OCI-LY1 (cell line): ENCODE data around the gene YIF1A.
A peak's percentile ranks its signal among the peaks of the same experiment; 100 is the strongest.
"Not testable (repeated sequence)": the region's sequence is repeated elsewhere in the genome, so short reads cannot be mapped to it uniquely, and the experiment has no call there.

ENCODE experiments used
- H2AFZ ChIP-seq: fragments of 200-600 bp; sonication (generic), shearing (Covaris generic); 2 replicates; pipeline ENCODE4 v1.6.0; 2014; ENCODE audit warnings: antibody characterized with exemption, mild to moderate bottlenecking, low read length
- H3F3A ChIP-seq: fragments of 200-600 bp; sonication (generic), shearing (Covaris generic); 2 replicates; pipeline ENCODE4 v1.6.0; 2014; ENCODE audit warnings: mild to moderate bottlenecking, antibody characterized with exemption, low read length, moderate library complexity; ENCODE audit not compliant: insufficient read depth
- H3K27ac ChIP-seq: fragments of 200-600 bp; sonication (generic); 2 replicates; pipeline ENCODE4 v1.5.1; 2014; ENCODE audit warnings: low read length, mixed run types, mild to moderate bottlenecking, low read depth; ENCODE audit not compliant: poor library complexity, severe bottlenecking
- H3K27me3 ChIP-seq: fragments of 200-600 bp; sonication (generic); 2 replicates; pipeline ENCODE4 v1.6.0; 2014; ENCODE audit warnings: antibody characterized with exemption, mild to moderate bottlenecking, low read length, moderate library complexity; ENCODE audit not compliant: insufficient read depth
- H3K36me3 ChIP-seq: fragments of 200-600 bp; sonication (generic); 2 replicates; pipeline ENCODE4 v1.6.1; 2014; ENCODE audit warnings: mild to moderate bottlenecking, antibody characterized with exemption, low read length, moderate library complexity, mixed read lengths; ENCODE audit not compliant: insufficient read depth
- H3K4me1 ChIP-seq: fragments of 200-600 bp; sonication (generic); 2 replicates; pipeline ENCODE4 v1.5.1; 2014; ENCODE audit warnings: mild to moderate bottlenecking, low read length, moderate library complexity; ENCODE audit not compliant: insufficient read depth, severe bottlenecking
- H3K4me2 ChIP-seq: fragments of 200-600 bp; sonication (generic), shearing (Covaris generic); 2 replicates; pipeline ENCODE4 v1.6.1; 2014; ENCODE audit warnings: low read length
- H3K4me3 ChIP-seq: fragments of 200-600 bp; sonication (generic); 2 replicates; pipeline ENCODE4 v1.5.1; 2014; ENCODE audit warnings: low read length, low read depth, mild to moderate bottlenecking, mixed read lengths; ENCODE audit not compliant: poor library complexity, severe bottlenecking
- H3K79me2 ChIP-seq: fragments of 200-600 bp; shearing (Covaris generic); 2 replicates; pipeline ENCODE4 v1.6.1; 2016; ENCODE audit warnings: mixed run types, low read length, mixed read lengths; ENCODE audit not compliant: insufficient read depth
- H3K9ac ChIP-seq: fragments of 200-600 bp; sonication (generic), shearing (Covaris generic); 2 replicates; pipeline ENCODE4 v1.6.1; 2014; ENCODE audit warnings: mild to moderate bottlenecking, low read length, mixed read lengths
- H3K9me2 ChIP-seq: fragments of 200-600 bp; sonication (generic), shearing (Covaris generic); 2 replicates; pipeline ENCODE4 v1.6.1; 2014; ENCODE audit warnings: low read depth, mild to moderate bottlenecking, low read length, mixed read lengths
- H3K9me3 ChIP-seq: fragments of 200-600 bp; shearing (Covaris generic); 2 replicates; pipeline ENCODE4 v1.6.1; 2014; ENCODE audit warnings: low read length, mixed read lengths
- H4K20me1 ChIP-seq: fragments of 200-600 bp; sonication (generic), shearing (Covaris generic); 2 replicates; pipeline ENCODE4 v1.6.0; 2016; ENCODE audit warnings: mild to moderate bottlenecking, low read length; ENCODE audit not compliant: insufficient read depth
- CTCF ChIP-seq: fragments of 200-600 bp; sonication (generic), shearing (Covaris generic); IDR thresholded peaks from 2 replicates; pipeline ENCODE4 v1.5.1; 2017; ENCODE audit warnings: mild to moderate bottlenecking, antibody characterized with exemption, low read length, moderate library complexity, mixed read lengths
- EZH2 ChIP-seq: fragments of 200-600 bp; sonication (generic), shearing (Covaris generic); IDR thresholded peaks from 2 replicates; pipeline ENCODE4 v1.8.0; 2017; ENCODE audit warnings: borderline replicate concordance, mixed run types, mild to moderate bottlenecking, antibody characterized with exemption, low read length, moderate library complexity, mixed read lengths

The YIF1A gene

GRCh38 chr11:66312549-66313320 is 23.8 kb upstream of the YIF1A start:
- H4K20me1 ChIP-seq = no peaks in the 10 kb centered on the region
- peak overlapping the region; percentile 97 for H3K4me2 ChIP-seq
- H3K9me3 ChIP-seq = no peaks in the 10 kb centered on the region
- H3K27ac ChIP-seq = peak overlapping the region; percentile 71
- no peaks in the 10 kb centered on the region for H3K79me2 ChIP-seq
- H3K9ac ChIP-seq = peak overlapping the region; percentile 53; the same call in 1 of the 2 replicates
- H3K4me3 ChIP-seq = peak overlapping the region; percentile 70
- H3F3A ChIP-seq = no peaks in the 10 kb centered on the region
- TF ChIP-seq CTCF (no peak), EZH2 (no peak)
- H3K9me2 ChIP-seq = no peaks in the 10 kb centered on the region
- no peak overlapping the region for H2AFZ ChIP-seq
- no peaks in the 10 kb centered on the region for H3K27me3 ChIP-seq
- peaks cover 27% of the 10 kb centered on the region for H3K4me1 ChIP-seq
- H3K36me3 ChIP-seq = no peaks in the 10 kb centered on the region

DNA sequence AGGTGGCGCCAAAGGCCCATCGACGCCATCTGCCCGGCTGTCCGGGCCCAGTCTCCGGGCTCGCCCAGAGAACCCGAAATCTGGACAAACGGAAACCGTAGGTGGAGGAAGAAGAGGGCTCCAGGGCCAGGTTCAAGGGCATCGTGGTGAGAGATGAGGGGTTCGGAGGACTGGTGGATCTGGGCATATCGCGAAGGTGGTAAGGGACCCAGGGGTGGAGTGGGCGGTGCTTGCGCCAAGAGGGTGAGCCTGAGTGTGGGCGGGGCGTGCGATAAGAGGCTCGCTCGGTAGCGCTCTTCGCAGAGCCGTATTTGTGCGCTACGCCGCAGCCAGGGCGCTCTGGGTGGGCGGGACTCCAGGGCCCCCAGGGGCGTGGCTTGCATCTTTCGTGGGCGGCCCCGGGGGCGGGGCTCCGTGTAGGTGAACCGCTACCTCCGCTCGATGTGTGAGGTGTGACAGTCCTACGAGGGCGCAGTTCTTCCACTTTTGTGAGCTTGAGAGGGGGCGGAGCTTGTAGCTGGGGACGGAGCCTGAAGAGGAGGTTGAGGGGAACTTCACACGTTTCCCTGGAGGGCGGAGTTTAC is 23.1 kb upstream of the YIF1A start:
- Histone ChIP-seq H3F3A (no peaks in the 10 kb centered on the region), H3K9ac (peak overlapping the region; percentile 71), H3K27ac (peak overlapping the region; percentile 71), H4K20me1 (no peaks in the 10 kb centered on the region), H3K4me2 (peak overlapping the region; percentile 97), H3K4me1 (peaks cover 20% of the 10 kb centered on the region), H3K36me3 (no peaks in the 10 kb centered on the region), H3K9me3 (no peaks in the 10 kb centered on the region), H3K27me3 (no peaks in the 10 kb centered on the region), H2AFZ (peak overlapping the region; percentile 76; the same call in 1 of the 2 replicates), H3K4me3 (peak overlapping the region; percentile 70), H3K79me2 (no peaks in the 10 kb centered on the region), H3K9me2 (no peaks in the 10 kb centered on the region)
- peak; percentile 97; the same call in 1 of the 2 replicates for TF ChIP-seq CTCF
- no peak for TF ChIP-seq EZH2

DNA sequence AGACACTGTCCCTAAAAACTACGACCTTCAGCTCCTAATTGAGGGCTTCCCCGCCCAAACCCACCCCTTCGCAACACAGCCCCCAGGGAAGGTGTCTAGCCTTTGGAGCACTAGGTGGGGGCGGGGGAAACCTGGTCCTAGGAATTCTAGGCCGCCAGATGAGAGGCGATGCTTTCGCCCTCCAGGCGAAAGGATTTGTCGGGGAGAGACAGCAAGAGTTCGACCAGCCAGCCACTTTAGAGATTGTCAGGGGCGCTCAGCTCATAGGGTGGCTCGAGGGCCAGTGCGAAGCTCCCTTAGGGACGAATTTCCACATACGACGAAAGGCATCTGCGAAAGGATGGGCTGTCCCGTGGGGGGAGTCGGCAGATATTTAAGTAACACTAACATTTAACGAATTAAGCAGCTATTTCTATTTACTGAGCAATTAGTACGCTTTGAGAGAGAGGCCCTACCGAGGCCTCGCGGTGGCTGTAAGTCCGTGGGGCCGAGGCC is 22.6 kb upstream of the YIF1A start:
- no peak for TF ChIP-seq EZH2
- no peak; the same call in 1 of the 2 replicates for TF ChIP-seq CTCF
- H3K9ac ChIP-seq = peak overlapping the region; percentile 71
- no peaks in the 10 kb centered on the region for H4K20me1 ChIP-seq
- H3F3A ChIP-seq = no peaks in the 10 kb centered on the region
- no peaks in the 10 kb centered on the region for H3K9me2 ChIP-seq
- H3K9me3 ChIP-seq = no peaks in the 10 kb centered on the region
- H3K4me3 ChIP-seq = peak overlapping the region; percentile 70
- peak overlapping the region; percentile 76; the same call in 1 of the 2 replicates for H2AFZ ChIP-seq
- H3K36me3 ChIP-seq = no peaks in the 10 kb centered on the region
- H3K4me2 ChIP-seq = peak overlapping the region; percentile 97
- H3K27ac ChIP-seq = peak overlapping the region; percentile 71
- no peaks in the 10 kb centered on the region for H3K27me3 ChIP-seq
- H3K4me1 ChIP-seq = peaks cover 15% of the 10 kb centered on the region
- H3K79me2 ChIP-seq = no peaks in the 10 kb centered on the region

DNA sequence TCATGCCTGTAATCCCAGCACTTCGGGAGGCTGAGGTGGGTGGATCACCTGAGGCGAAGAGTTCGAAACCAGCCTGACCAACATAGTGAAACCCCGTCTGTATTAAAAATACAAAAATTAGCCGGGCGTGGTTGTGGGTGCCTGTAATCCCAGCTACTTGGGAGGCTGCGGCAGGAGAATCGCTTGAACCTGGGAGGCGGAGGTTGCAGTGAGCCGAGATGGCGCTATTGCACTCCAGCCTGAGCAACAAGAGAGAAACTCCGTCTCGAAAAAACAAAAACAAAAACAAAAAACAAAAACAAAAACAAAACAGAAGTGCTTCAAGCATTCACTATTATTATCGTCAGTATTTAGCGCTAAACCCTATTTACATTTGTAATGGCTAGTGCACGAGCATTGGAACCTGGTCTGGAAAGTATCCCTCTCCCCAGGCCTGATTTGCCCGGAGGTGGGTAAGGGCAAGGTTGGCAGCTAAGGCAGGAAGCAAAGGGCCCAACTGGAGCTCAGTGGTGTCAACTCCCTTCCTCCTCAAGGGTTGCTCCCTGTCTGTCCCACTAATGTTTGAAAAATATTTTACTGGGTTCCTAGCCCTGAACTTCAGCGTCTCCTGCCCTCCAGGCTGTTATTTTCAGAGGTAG is 22.0 kb upstream of the YIF1A start:
- not testable (repeated sequence) for H3K4me1 ChIP-seq, H3K9me2 ChIP-seq, H3K9ac ChIP-seq, H3K4me3 ChIP-seq, H2AFZ ChIP-seq, H3K9me3 ChIP-seq, H3K27ac ChIP-seq, H3F3A ChIP-seq, H3K79me2 ChIP-seq, H3K36me3 ChIP-seq, H3K4me2 ChIP-seq, H4K20me1 ChIP-seq, H3K27me3 ChIP-seq
